NOMO-1 treated with DMSO at 0.1 percent for 48 hours (cell line): ENCODE measurements around the gene AKAP1.
A peak's percentile ranks its signal among the peaks of the same experiment; 100 is the strongest.

Experiments used
- DNase-seq: peaks from one replicate; lab custom pipeline; 2025; ENCODE audit not compliant: unreplicated experiment; lab: John Stamatoyannopoulos, UW

AKAP1 gene

GRCh38 chr17:57106107-57106835 is 21.2 kb downstream of the AKAP1 start:
- DNase-seq, result no peak

- DNase-seq, result no peak
Measured at GRCh38 chr17:57106836-57107497, 21.9 kb downstream of the AKAP1 start.

GRCh38 chr17:57107498-57108101 is 22.6 kb downstream of the AKAP1 start:
- no peak for DNase-seq

GRCh38 chr17:57108671-57109392 is 23.8 kb downstream of the AKAP1 start:
- no peak for DNase-seq

GRCh38 chr17:57109393-57110151 is 24.5 kb downstream of the AKAP1 start:
- DNase-seq, result no peak

GRCh38 chr17:57110152-57110542 is 25.1 kb downstream of the AKAP1 start:
- DNase-seq, result no peak

- DNase-seq, result no peak
Measured at GRCh38 chr17:57110579-57111325, 25.7 kb downstream of the AKAP1 start.

- no peak for DNase-seq
Measured at GRCh38 chr17:57111386-57111785, 26.3 kb downstream of the AKAP1 start.

- DNase-seq, result no peak
Measured at GRCh38 chr17:57113011-57113410, 28.0 kb downstream of the AKAP1 start.

GRCh38 chr17:57113656-57114055 is 28.6 kb downstream of the AKAP1 start:
- no peak for DNase-seq

- peak; percentile 10 for DNase-seq
Measured at GRCh38 chr17:57114085-57114673, 29.1 kb downstream of the AKAP1 start.

GRCh38 chr17:57115377-57115776 is 30.3 kb downstream of the AKAP1 start:
- no peak for DNase-seq

GRCh38 chr17:57115916-57116315 is 30.9 kb downstream of the AKAP1 start:
- DNase-seq, result no peak

GRCh38 chr17:57117798-57118197 is 32.8 kb downstream of the AKAP1 start:
- DNase-seq, result no peak

GRCh38 chr17:57120814-57121213 is 35.8 kb downstream of the AKAP1 start:
- no peak for DNase-seq

GRCh38 chr17:57121308-57122042 is 36.4 kb downstream of the AKAP1 start:
- DNase-seq, result no peak

- no peak for DNase-seq
Measured at GRCh38 chr17:57124053-57124452, 39.0 kb downstream of the AKAP1 start.

- no peak for DNase-seq
Measured at GRCh38 chr17:57125406-57125805, 40.4 kb downstream of the AKAP1 start.

- no peak for DNase-seq
Measured at GRCh38 chr17:57125866-57126265, 40.8 kb downstream of the AKAP1 start.
